IMR-90 (cell line): ENCODE measurements around the gene FBXL7. TPM values are rescaled to one million over a fixed set of nuclear protein-coding genes. Genes with fewer than 3 reads are reported as not detected.

ENCODE experiments used
- ATAC-seq: fragments of 200-7000 bp; cut with Tn5 transposase; 2 replicates; pipeline ENCODE4 v1.9.1; 2020; ENCODE audit warnings: low read depth, mild to moderate bottlenecking, moderate library complexity
- BruUV-seq: library from RNA; stranded (reverse); fragments of 400-500 nt; replicated peaks from 2 replicates; lab custom pipeline; 2021; lab: Mats Ljungman, UMichigan
- CTCF ChIA-PET: fragments of 300-600 bp; formaldehyde crosslinking; extraction: SDS; loops from one replicate; lab custom pipeline; 2021; ENCODE audit warnings: antibody characterized with exemption; lab: Yijun Ruan, JAX
- POLR2A ChIA-PET: fragments of 300-600 bp; sonication (Branson Sonifier 250); formaldehyde crosslinking; loops from one replicate; lab custom pipeline; 2022; ENCODE audit warnings: antibody characterized with exemption; ENCODE audit not compliant: unreplicated experiment; lab: Charles Lee
- DNase-seq: peaks from one replicate; pipeline ENCODE4 v3.0.0; 2013
- H2AFZ ChIP-seq: replicated peaks from 2 replicates; pipeline ENCODE3; 2013; ENCODE audit warnings: low read length, mild to moderate bottlenecking; ENCODE audit not compliant: poor library complexity
- H2AK5ac ChIP-seq: 2 replicates; pipeline ENCODE4 v1.6.1; 2013; ENCODE audit warnings: low read depth, low read length, inconsistent platforms
- H2AK9ac ChIP-seq: replicated peaks from 2 replicates; pipeline ENCODE3; 2013; ENCODE audit warnings: mild to moderate bottlenecking, low read depth, low read length, moderate library complexity; ENCODE audit not compliant: poor library complexity
- H2BK120ac ChIP-seq: 2 replicates; pipeline ENCODE4 v1.6.1; 2013; ENCODE audit warnings: low read depth, low read length, inconsistent platforms
- H2BK15ac ChIP-seq: 3 replicates; pipeline ENCODE4 v1.6.1; 2013; ENCODE audit warnings: low read depth, low read length, inconsistent platforms
- H2BK20ac ChIP-seq: 2 replicates; pipeline ENCODE4 v1.6.1; 2013; ENCODE audit warnings: low read depth, mild to moderate bottlenecking, inconsistent platforms, low read length, moderate library complexity
- H2BK5ac ChIP-seq: 2 replicates; pipeline ENCODE4 v1.6.1; 2013; ENCODE audit warnings: mild to moderate bottlenecking, low read depth, low read length, inconsistent platforms; ENCODE audit not compliant: poor library complexity, severe bottlenecking
- H3K14ac ChIP-seq: replicated peaks from 2 replicates; pipeline ENCODE4 v1.6.1; 2013; ENCODE audit warnings: low read depth, low read length, inconsistent platforms
- H3K18ac ChIP-seq: 2 replicates; pipeline ENCODE4 v1.6.1; 2013; ENCODE audit warnings: low read depth, low read length, control low read depth
- H3K23ac ChIP-seq: 2 replicates; pipeline ENCODE4 v1.6.1; 2013; ENCODE audit warnings: low read depth, low read length, inconsistent platforms
- H3K27ac ChIP-seq: 2 replicates; pipeline ENCODE4 v1.5.1; 2013; ENCODE audit warnings: mild to moderate bottlenecking, control low read depth, low read length; ENCODE audit not compliant: insufficient read depth
- H3K27me3 ChIP-seq: 2 replicates; pipeline ENCODE4 v1.6.1; 2013; ENCODE audit warnings: low read length; ENCODE audit not compliant: control insufficient read depth, insufficient read depth
- H3K36me3 ChIP-seq: 2 replicates; pipeline ENCODE4 v1.6.1; 2013; ENCODE audit warnings: low read length, mixed read lengths; ENCODE audit not compliant: control insufficient read depth, insufficient read depth
- H3K4ac ChIP-seq: 2 replicates; pipeline ENCODE4 v1.6.1; 2013; ENCODE audit warnings: low read depth, low read length, inconsistent platforms
- H3K4me1 ChIP-seq: 2 replicates; pipeline ENCODE4 v1.6.1; 2013; ENCODE audit warnings: low read length, mixed read lengths; ENCODE audit not compliant: control insufficient read depth, insufficient read depth
- H3K4me2 ChIP-seq: 2 replicates; pipeline ENCODE4 v1.6.1; 2013; ENCODE audit warnings: low read depth, mild to moderate bottlenecking, control low read depth, low read length, moderate library complexity
- H3K4me3 ChIP-seq: 2 replicates; pipeline ENCODE4 v1.5.1; 2013; ENCODE audit warnings: low read depth, mild to moderate bottlenecking, control low read depth, low read length, moderate library complexity; ENCODE audit not compliant: insufficient read depth
- H3K56ac ChIP-seq: 2 replicates; pipeline ENCODE4 v1.6.1; 2013; ENCODE audit warnings: low read length, inconsistent platforms; ENCODE audit not compliant: insufficient read depth; ENCODE audit errors: extremely low read depth
- H3K79me1 ChIP-seq, 2 experiments: 2 replicates each; pipeline ENCODE4 v1.6.1; 2013; ENCODE audit warnings: low read length in 2 of 2, inconsistent platforms in 1 of 2, low read depth in 1 of 2
- H3K9ac ChIP-seq: 2 replicates; pipeline ENCODE4 v1.6.1; 2013; ENCODE audit warnings: low read depth, low read length, control low read depth
- H3K9me1 ChIP-seq: 2 replicates; pipeline ENCODE4 v1.6.1; 2013; ENCODE audit warnings: low read length, inconsistent platforms; ENCODE audit not compliant: insufficient read depth
- H3K9me3 ChIP-seq: 2 replicates; pipeline ENCODE4 v1.6.1; 2013; ENCODE audit warnings: low read length; ENCODE audit not compliant: control insufficient read depth, insufficient read depth
- H4K20me1 ChIP-seq: 2 replicates; pipeline ENCODE4 v1.6.1; 2013; ENCODE audit warnings: low read length, inconsistent platforms; ENCODE audit not compliant: insufficient read depth
- H4K5ac ChIP-seq: 2 replicates; pipeline ENCODE4 v1.6.1; 2013; ENCODE audit warnings: mild to moderate bottlenecking, low read depth, low read length, control low read depth
- H4K8ac ChIP-seq, 2 experiments: 2 replicates each; pipeline ENCODE4 v1.6.1; 2013; ENCODE audit warnings: low read depth in 2 of 2, low read length in 2 of 2, control low read depth in 1 of 2, inconsistent platforms in 1 of 2
- H4K91ac ChIP-seq: 2 replicates; pipeline ENCODE4 v1.6.1; 2013; ENCODE audit warnings: low read depth, low read length, inconsistent platforms; ENCODE audit not compliant: insufficient read depth
- BHLHE40 ChIP-seq: fragments of 150-350 bp; IDR thresholded peaks from 2 replicates; pipeline ENCODE4 v1.6.1; 2016; ENCODE audit warnings: mild to moderate bottlenecking, low read depth, low read length
- CEBPB ChIP-seq: IDR thresholded peaks from 2 replicates; pipeline ENCODE4 v1.6.1; 2012; ENCODE audit warnings: low read depth, low read length, improper control_type of control experiment
- CHD1 ChIP-seq: IDR thresholded peaks from 2 replicates; pipeline ENCODE4 v1.6.1; 2012; ENCODE audit warnings: low read depth, low read length, improper control_type of control experiment
- FOS ChIP-seq: fragments of 150-350 bp; IDR thresholded peaks from 2 replicates; pipeline ENCODE4 v1.6.1; 2016; ENCODE audit warnings: low read depth, low read length
- MAFK ChIP-seq: IDR thresholded peaks from 2 replicates; pipeline ENCODE4 v1.6.1; 2012; ENCODE audit warnings: low read depth, low read length, improper control_type of control experiment
- MAZ ChIP-seq: IDR thresholded peaks from 2 replicates; pipeline ENCODE4 v1.6.1; 2012; ENCODE audit warnings: low read depth, mild to moderate bottlenecking, low read length, improper control_type of control experiment, moderate library complexity, borderline replicate concordance
- NFE2L2 ChIP-seq: fragments of 150-350 bp; IDR thresholded peaks from 2 replicates; pipeline ENCODE4 v1.6.1; 2016; ENCODE audit warnings: low read depth, mild to moderate bottlenecking, low read length
- POLR2A ChIP-seq: IDR thresholded peaks from 2 replicates; pipeline ENCODE4 v1.6.1; 2012; ENCODE audit warnings: mild to moderate bottlenecking, low read depth, low read length
- RAD21 ChIP-seq: IDR thresholded peaks from 2 replicates; pipeline ENCODE4 v1.6.1; 2012; ENCODE audit warnings: low read length, improper control_type of control experiment
- RCOR1 ChIP-seq: IDR thresholded peaks from 2 replicates; pipeline ENCODE4 v1.6.1; 2012; ENCODE audit warnings: mild to moderate bottlenecking, low read length, improper control_type of control experiment; ENCODE audit not compliant: insufficient replicate concordance
- RFX5 ChIP-seq: IDR thresholded peaks from 2 replicates; pipeline ENCODE4 v1.8.0; 2012; ENCODE audit warnings: low read depth, mild to moderate bottlenecking, low read length, moderate library complexity
- SMC3 ChIP-seq: fragments of 150-350 bp; IDR thresholded peaks from 2 replicates; pipeline ENCODE4 v1.6.1; 2016; ENCODE audit warnings: low read depth, mild to moderate bottlenecking, antibody characterized with exemption, low read length, moderate library complexity
- USF2 ChIP-seq: fragments of 150-350 bp; IDR thresholded peaks from 2 replicates; pipeline ENCODE4 v1.6.1; 2017; ENCODE audit warnings: mild to moderate bottlenecking, antibody characterized with exemption, low read length, low read depth
- WGBS, 2 experiments: methylation state at CpG; one replicate each; pipeline versions ENCODE4 v1.1.5 to v1.1.7; 2013; ENCODE audit warnings: missing lambda C conversion rate in 2 of 2; ENCODE audit not compliant: insufficient read length in 1 of 2; ENCODE audit errors: extremely low coverage in 2 of 2; 5-methylcytosine and 5-hydroxymethylcytosine counted together
- dilution Hi-C: fragments of 300-500 bp; cut with HindIII; formaldehyde crosslinking; loops from one replicate; pipeline ENCODE4 v1.14.3; 2018; ENCODE audit warnings: low sequenced_read_pairs; ENCODE audit not compliant: unreplicated experiment
- in situ Hi-C: fragments of 300-500 bp; cut with MboI; formaldehyde crosslinking; loops from 3 replicates; pipeline ENCODE4 v1.14.3; 2019; ENCODE audit warnings: low sequenced_read_pairs, inconsistent platforms, mixed read lengths
- intact Hi-C: fragments of 100-400 bp; cut with micrococcal nuclease; formaldehyde crosslinking; loops from 2 replicates; pipeline ENCODE4 v1.10.0; 2022
- polyA plus RNA-seq, 3 experiments: library from polyadenylated mRNA; depleted of rRNA; stranded (reverse); fragments of >200 nt; gene quantifications; 2 replicates each; pipeline ENCODE4 v1.2.3, GENCODE V29; 2012; ENCODE audit warnings: low replicate concordance in 1 of 3
- total RNA-seq: library from RNA; depleted of rRNA; stranded (reverse); fragments of >200 nt; gene quantifications from 2 replicates; pipeline ENCODE4 v1.2.3, GENCODE V29; 2012
- TF ChIP-seq, protein P1 (sequence below): conservative IDR thresholded peaks from 2 replicates; pipeline ENCODE4 v1.5.1; 2012; ENCODE audit warnings: mild to moderate bottlenecking, low read depth, low read length, improper control_type of control experiment
- TF ChIP-seq, protein P2 (sequence below): fragments of 150-350 bp; IDR thresholded peaks from 2 replicates; pipeline ENCODE4 v1.6.1; 2016; ENCODE audit warnings: low read depth, mild to moderate bottlenecking, low read length, moderate library complexity, borderline replicate concordance

FBXL7 gene
- total and polyA plus RNA-seq, 2 of the 4 experiments (the other 2 are of a cell fraction) = 4.1 to 10.2 TPM

- Histone ChIP-seq H3K18ac (no peak overlapping the region), H3K4me3 (no peak overlapping the region), H4K20me1 (no peaks in the 10 kb centered on the region), H3K9ac (no peak overlapping the region), H4K5ac (no peak overlapping the region), H3K23ac (no peak overlapping the region), H3K27me3 (peaks cover 1% of the 10 kb centered on the region; the same call in 1 of the 2 replicates), H2BK5ac (no peak overlapping the region), H3K9me3 (no peaks in the 10 kb centered on the region), H3K4me2 (no peak overlapping the region), H2AK9ac (no peak overlapping the region), H3K9me1 (no peaks in the 10 kb centered on the region), H3K36me3 (no peaks in the 10 kb centered on the region), H4K91ac (no peak overlapping the region), H3K56ac (no peak overlapping the region), H2AK5ac (no peak overlapping the region), H2BK15ac (no peak overlapping the region), H3K27ac (no peak overlapping the region), H3K4ac (no peak overlapping the region), H3K4me1 (no peaks in the 10 kb centered on the region), H2BK120ac (no peak overlapping the region), H3K79me1 (no peaks in the 10 kb centered on the region), H3K14ac (no peak overlapping the region), H2BK20ac (no peak overlapping the region), H4K8ac (no peak overlapping the region), H2AFZ (no peak overlapping the region)
- in situ Hi-C loops (loop anchor here (10.0 kb wide), 1 partner anchor 531 kb away; no protein-coding TSS in a partner anchor), intact Hi-C loops (loop anchor here (1.0 to 2.0 kb wide), 3 partner anchors 331 to 532 kb away; no protein-coding TSS in a partner anchor), dilution Hi-C loops (no loop called here)
- CTCF ChIA-PET = interaction anchor here (0.6 to 0.7 kb wide), 2 partner anchors 231 to 361 kb away, joined by 3 read pairs; no protein-coding TSS in a partner anchor
- peak; percentile 35; the same call in 1 of the 2 replicates for ATAC-seq
- BruUV-seq = no TSS peak
- POLR2A ChIA-PET = no interaction called here
- WGBS, 2 experiments = no CpG with 5 or more reads among the region's 3 CpGs
- DNase-seq = peak; percentile 33
- peak; percentile 83 for TF ChIP-seq RAD21
- no peak for TF ChIP-seq NFE2L2
- no peak for TF ChIP-seq CHD1
- no peak for TF ChIP-seq RCOR1
- TF ChIP-seq POLR2A = no peak
- TF ChIP-seq BHLHE40 = no peak
- TF ChIP-seq SMC3 = peak; percentile 77
- no peak for TF ChIP-seq USF2
- TF ChIP-seq, protein P1, sequence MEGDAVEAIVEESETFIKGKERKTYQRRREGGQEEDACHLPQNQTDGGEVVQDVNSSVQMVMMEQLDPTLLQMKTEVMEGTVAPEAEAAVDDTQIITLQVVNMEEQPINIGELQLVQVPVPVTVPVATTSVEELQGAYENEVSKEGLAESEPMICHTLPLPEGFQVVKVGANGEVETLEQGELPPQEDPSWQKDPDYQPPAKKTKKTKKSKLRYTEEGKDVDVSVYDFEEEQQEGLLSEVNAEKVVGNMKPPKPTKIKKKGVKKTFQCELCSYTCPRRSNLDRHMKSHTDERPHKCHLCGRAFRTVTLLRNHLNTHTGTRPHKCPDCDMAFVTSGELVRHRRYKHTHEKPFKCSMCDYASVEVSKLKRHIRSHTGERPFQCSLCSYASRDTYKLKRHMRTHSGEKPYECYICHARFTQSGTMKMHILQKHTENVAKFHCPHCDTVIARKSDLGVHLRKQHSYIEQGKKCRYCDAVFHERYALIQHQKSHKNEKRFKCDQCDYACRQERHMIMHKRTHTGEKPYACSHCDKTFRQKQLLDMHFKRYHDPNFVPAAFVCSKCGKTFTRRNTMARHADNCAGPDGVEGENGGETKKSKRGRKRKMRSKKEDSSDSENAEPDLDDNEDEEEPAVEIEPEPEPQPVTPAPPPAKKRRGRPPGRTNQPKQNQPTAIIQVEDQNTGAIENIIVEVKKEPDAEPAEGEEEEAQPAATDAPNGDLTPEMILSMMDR = peak; percentile 72
- no peak for TF ChIP-seq RFX5
- no peak for TF ChIP-seq CEBPB
- TF ChIP-seq MAFK = no peak
- no peak for TF ChIP-seq MAZ
- TF ChIP-seq, protein P2, sequence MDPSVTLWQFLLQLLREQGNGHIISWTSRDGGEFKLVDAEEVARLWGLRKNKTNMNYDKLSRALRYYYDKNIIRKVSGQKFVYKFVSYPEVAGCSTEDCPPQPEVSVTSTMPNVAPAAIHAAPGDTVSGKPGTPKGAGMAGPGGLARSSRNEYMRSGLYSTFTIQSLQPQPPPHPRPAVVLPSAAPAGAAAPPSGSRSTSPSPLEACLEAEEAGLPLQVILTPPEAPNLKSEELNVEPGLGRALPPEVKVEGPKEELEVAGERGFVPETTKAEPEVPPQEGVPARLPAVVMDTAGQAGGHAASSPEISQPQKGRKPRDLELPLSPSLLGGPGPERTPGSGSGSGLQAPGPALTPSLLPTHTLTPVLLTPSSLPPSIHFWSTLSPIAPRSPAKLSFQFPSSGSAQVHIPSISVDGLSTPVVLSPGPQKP = no peak
- TF ChIP-seq FOS = no peak
Measured at GRCh38 chr5:15463231-15463980, 36.6 kb upstream of the FBXL7 start.
